Uterus (tissue), 4 donors: Measurements from ENCODE around the gene C21orf58. TPM values are rescaled to one million over a fixed set of nuclear protein-coding genes. Genes with fewer than 3 reads are reported as not detected.

ENCODE experiments used
- DNase-seq, 2 donors: peaks; one replicate each; pipeline ENCODE4 v3.0.0-alpha.2; 2019 to 2020
- H3K27ac ChIP-seq, 2 donors: fragments of 200-600 bp; sonication (generic); 1 replicate in 1 of 2; 2 replicates in 1 of 2; pipeline ENCODE4 v1.5.1; 2016 to 2018
- H3K27me3 ChIP-seq, 2 donors: fragments of 200-600 bp; sonication (generic); one replicate each; pipeline ENCODE4 v1.5.1; 2018 to 2019; ENCODE audit warnings: control low read depth in 1 of 2
- H3K36me3 ChIP-seq, 2 donors: fragments of 200-600 bp; sonication (generic); one replicate each; pipeline ENCODE4 v1.5.1; 2019; ENCODE audit warnings: control low read depth in 1 of 2
- H3K4me1 ChIP-seq, 2 donors: fragments of 200-600 bp; sonication (generic); one replicate each; pipeline ENCODE4 v1.5.1; 2018 to 2019; ENCODE audit warnings: control low read depth in 1 of 2
- H3K4me3 ChIP-seq, 2 donors: fragments of 200-600 bp; sonication (generic); 1 replicate in 1 of 2; 2 replicates in 1 of 2; pipeline ENCODE4 v1.5.1; 2018 to 2019; ENCODE audit warnings: mild to moderate bottlenecking in 1 of 2
- H3K9me3 ChIP-seq, 2 donors: fragments of 200-600 bp; sonication (generic); one replicate each; pipeline ENCODE4 v1.5.1; 2019; ENCODE audit warnings: control low read depth in 1 of 2
- CTCF ChIP-seq, 4 experiments: fragments of 200-600 bp in 2 of 4; fragments of 450-650 bp in 2 of 4; sonication (generic) in 2 of 4; IDR thresholded peaks; one replicate each; pipeline ENCODE4 v1.5.1; 2016 to 2019; ENCODE audit warnings: antibody characterized with exemption in 4 of 4, mild to moderate bottlenecking in 2 of 4, moderate library complexity in 1 of 4
- POLR2A ChIP-seq, 2 donors: fragments of 450-650 bp; IDR thresholded peaks; one replicate each; pipeline ENCODE4 v1.6.1; 2016; ENCODE audit warnings: antibody characterized with exemption in 2 of 2, mild to moderate bottlenecking in 1 of 2, moderate library complexity in 1 of 2
- intact Hi-C: fragments of 100-400 bp; cut with DNase I; formaldehyde crosslinking; loops from one replicate; pipeline ENCODE4 v1.15.1; 2023; ENCODE audit warnings: low total_unique reads
- total RNA-seq, 4 donors: library from RNA; depleted of rRNA in 3 of 4; stranded (reverse); fragments of >200 nt in 3 of 4; gene quantifications; one replicate each; pipeline versions ENCODE4 v1.1.0 to v1.2.4, GENCODE V29; 2014 to 2023
- donor health status: DM: yes; HTN: yes; CAD: no.

The C21orf58 gene
- total RNA-seq, 4 donors from 2014 or later = 0.88 to 9.4 (median 5.6) TPM

- DNase-seq = no peak
- TF ChIP-seq CTCF (IDR thresholded peaks at IDR 0.05) (no peak), POLR2A (IDR thresholded peaks at IDR 0.05) (no peak)
- H3K36me3 ChIP-seq = no peaks in the 10 kb centered on the region
- intact Hi-C loops = no loop called here
- H3K9me3 ChIP-seq = no peaks in the 10 kb centered on the region
- H3K4me3 ChIP-seq = no peak overlapping the region
- no peak overlapping the region for H3K27ac ChIP-seq
- peaks cover 0 to under 1% of the 10 kb centered on the region in 2 donors for H3K4me1 ChIP-seq
- no peaks in the 10 kb centered on the region for H3K27me3 ChIP-seq
These were observed 4.5 kb upstream of the C21orf58 start for GRCh38 chr21:46328151-46328550.

GRCh38 chr21:46327711-46328110 lies 4.0 kb upstream of the C21orf58 start:
- TF ChIP-seq CTCF (IDR thresholded peaks at IDR 0.05) = no peak
- TF ChIP-seq POLR2A (IDR thresholded peaks at IDR 0.05) = no peak

GRCh38 chr21:46326110-46326703 lies 2.5 kb upstream of the C21orf58 start:
- no peaks in the 10 kb centered on the region for H3K27me3 ChIP-seq
- no peak overlapping the region for H3K4me3 ChIP-seq
- intact Hi-C loops = no loop called here
- TF ChIP-seq POLR2A (IDR thresholded peaks at IDR 0.05) = no peak
- no peak for TF ChIP-seq CTCF (IDR thresholded peaks at IDR 0.05)
- no peak overlapping the region for H3K27ac ChIP-seq
- no peaks in the 10 kb centered on the region for H3K9me3 ChIP-seq
- DNase-seq = no peak
- no peaks in the 10 kb centered on the region for H3K36me3 ChIP-seq
- H3K4me1 ChIP-seq = peaks cover 0 to 9% of the 10 kb centered on the region in 2 donors

More at GRCh38 chr21:46327711-46328110, 4.0 kb upstream of the C21orf58 start:
- no peak for DNase-seq
- Histone ChIP-seq H3K4me3 (no peak overlapping the region), H3K27me3 (no peaks in the 10 kb centered on the region), H3K27ac (no peak overlapping the region), H3K36me3 (no peaks in the 10 kb centered on the region), H3K4me1 (peaks cover 0 to 5% of the 10 kb centered on the region in 2 donors), H3K9me3 (no peaks in the 10 kb centered on the region)
- intact Hi-C loops = no loop called here

GRCh38 chr21:46325073-46325912 lies 1.6 kb upstream of the C21orf58 start:
- Histone ChIP-seq H3K27me3 (no peaks in the 10 kb centered on the region), H3K36me3 (no peaks in the 10 kb centered on the region), H3K4me1 (peaks cover 0 to 9% of the 10 kb centered on the region in 2 donors), H3K4me3 (peak overlapping the region; percentile 84 to 97), H3K9me3 (no peaks in the 10 kb centered on the region), H3K27ac (peak overlapping the region; percentile 85 to 99)
- peak; percentile 28 to 48 for DNase-seq
- peak in 1 of 4 experiments; percentile 16 for TF ChIP-seq CTCF (IDR thresholded peaks at IDR 0.05)
- TF ChIP-seq POLR2A (IDR thresholded peaks at IDR 0.05) = no peak
- intact Hi-C loops = no loop called here
